A549 (cell line): ENCODE measurements around the gene TMEM260.

Source experiments
- MAFK ChIP-seq: fragments of 450-650 bp; IDR thresholded peaks from 2 replicates; pipeline ENCODE4 v1.6.1; 2014; ENCODE audit not compliant: partially characterized antibody
- POLR2A ChIP-seq: IDR thresholded peaks from 2 replicates; pipeline ENCODE4 v1.6.1; 2012; ENCODE audit warnings: mild to moderate bottlenecking, low read length
- SREBF2 ChIP-seq: fragments of 450-650 bp; IDR thresholded peaks from 2 replicates; pipeline ENCODE4 v1.6.1; 2014; ENCODE audit warnings: mild to moderate bottlenecking, moderate library complexity
- TP53 ChIP-seq: fragments of 250-450 bp; sonication (Bioruptor Pico); IDR thresholded peaks from 2 replicates; pipeline ENCODE4 v1.5.0; 2021; ENCODE audit warnings: mild to moderate bottlenecking, moderate library complexity
- TF ChIP-seq, protein P1 (sequence below): fragments of >200 bp; sonication (Bioruptor Twin); formaldehyde crosslinking; IDR thresholded peaks from 3 replicates; pipeline ENCODE4 v1.5.1; 2016

- TF ChIP-seq SREBF2 (no peak), MAFK (no peak), TP53 (CRISPR knock-in tag) (no peak), POLR2A (no peak)
- TF ChIP-seq, protein P1, sequence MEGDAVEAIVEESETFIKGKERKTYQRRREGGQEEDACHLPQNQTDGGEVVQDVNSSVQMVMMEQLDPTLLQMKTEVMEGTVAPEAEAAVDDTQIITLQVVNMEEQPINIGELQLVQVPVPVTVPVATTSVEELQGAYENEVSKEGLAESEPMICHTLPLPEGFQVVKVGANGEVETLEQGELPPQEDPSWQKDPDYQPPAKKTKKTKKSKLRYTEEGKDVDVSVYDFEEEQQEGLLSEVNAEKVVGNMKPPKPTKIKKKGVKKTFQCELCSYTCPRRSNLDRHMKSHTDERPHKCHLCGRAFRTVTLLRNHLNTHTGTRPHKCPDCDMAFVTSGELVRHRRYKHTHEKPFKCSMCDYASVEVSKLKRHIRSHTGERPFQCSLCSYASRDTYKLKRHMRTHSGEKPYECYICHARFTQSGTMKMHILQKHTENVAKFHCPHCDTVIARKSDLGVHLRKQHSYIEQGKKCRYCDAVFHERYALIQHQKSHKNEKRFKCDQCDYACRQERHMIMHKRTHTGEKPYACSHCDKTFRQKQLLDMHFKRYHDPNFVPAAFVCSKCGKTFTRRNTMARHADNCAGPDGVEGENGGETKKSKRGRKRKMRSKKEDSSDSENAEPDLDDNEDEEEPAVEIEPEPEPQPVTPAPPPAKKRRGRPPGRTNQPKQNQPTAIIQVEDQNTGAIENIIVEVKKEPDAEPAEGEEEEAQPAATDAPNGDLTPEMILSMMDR, result no peak
These were observed 10.9 kb downstream of the TMEM260 start for GRCh38 chr14:56590535-56590960.
